Tibial artery (tissue), 4 donors: Measurements from ENCODE around the gene DNAJC6.

Experiments
- DNase-seq, 2 donors: peaks; one replicate each; pipeline ENCODE4 v3.0.0-alpha.2; 2019
- H3K27ac ChIP-seq, 2 donors: fragments of 200-600 bp; sonication (generic) in 1 of 2; 1 replicate in 1 of 2; 2 replicates in 1 of 2; pipeline ENCODE4 v1.5.1; 2018 to 2019; ENCODE audit warnings: mild to moderate bottlenecking in 1 of 2
- H3K27me3 ChIP-seq, 2 donors: fragments of 200-600 bp; sonication (generic) in 1 of 2; one replicate each; pipeline versions ENCODE4 v1.5.1 to v1.6.0; 2016 to 2019
- H3K36me3 ChIP-seq, 3 donors: fragments of 200-600 bp; sonication (generic) in 2 of 3; one replicate each; pipeline ENCODE4 v1.5.1; 2016 to 2019; ENCODE audit warnings: mild to moderate bottlenecking in 2 of 3
- H3K4me1 ChIP-seq, 4 donors: fragments of 200-600 bp; sonication (generic) in 2 of 4; 1 replicate in 3 of 4; 2 replicates in 1 of 4; pipeline ENCODE4 v1.5.1; 2016 to 2019
- H3K4me3 ChIP-seq, 2 donors: fragments of 200-600 bp; sonication (generic) in 1 of 2; 1 replicate in 1 of 2; 2 replicates in 1 of 2; pipeline ENCODE4 v1.5.1; 2018 to 2019; ENCODE audit warnings: mild to moderate bottlenecking in 2 of 2
- H3K9me3 ChIP-seq, 3 donors: fragments of 200-600 bp; sonication (generic) in 1 of 3; one replicate each; pipeline ENCODE4 v1.5.1; 2016 to 2019
- intact Hi-C: fragments of 100-400 bp; cut with DNase I; formaldehyde crosslinking; loops from one replicate; pipeline ENCODE4 v1.15.0; 2023; ENCODE audit warnings: low total_unique reads
- TF ChIP-seq, protein P1 (sequence below), 2 experiments: fragments of 200-600 bp in 1 of 2; fragments of 450-650 bp in 1 of 2; IDR thresholded peaks; one replicate each; pipeline ENCODE4 v1.5.1; 2017 to 2019; ENCODE audit warnings: antibody characterized with exemption in 2 of 2, mild to moderate bottlenecking in 1 of 2, moderate library complexity in 1 of 2

The DNAJC6 gene

DNA sequence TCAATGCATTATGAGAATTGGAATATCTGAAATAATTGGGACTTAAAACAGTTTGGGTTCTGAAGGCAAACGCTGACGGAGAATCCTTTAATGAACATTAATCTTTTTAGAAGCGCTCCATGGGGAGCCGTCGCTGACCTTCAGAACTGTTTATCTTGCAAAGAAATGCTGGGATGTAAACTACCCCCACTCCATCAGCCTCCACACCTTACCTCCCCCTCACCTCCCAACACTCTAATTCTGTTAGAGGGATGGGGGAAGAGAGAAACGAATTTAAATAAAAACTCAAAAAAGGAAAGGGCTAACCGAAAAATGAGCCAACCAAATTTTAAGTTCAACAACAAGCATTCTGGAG is 44.1 kb upstream of the DNAJC6 start:
- intact Hi-C loops, result loop anchor here (10.0 kb wide), 1 partner anchor 160 kb away; the partner anchor contains the start of genes LEPR and LEPROT
- H3K36me3 ChIP-seq, result no peaks in the 10 kb centered on the region
- DNase-seq, result no peak
- H3K4me1 ChIP-seq, result peaks cover 0 to 21% (median 0%) of the 10 kb centered on the region in 4 donors
- TF ChIP-seq, protein P1, sequence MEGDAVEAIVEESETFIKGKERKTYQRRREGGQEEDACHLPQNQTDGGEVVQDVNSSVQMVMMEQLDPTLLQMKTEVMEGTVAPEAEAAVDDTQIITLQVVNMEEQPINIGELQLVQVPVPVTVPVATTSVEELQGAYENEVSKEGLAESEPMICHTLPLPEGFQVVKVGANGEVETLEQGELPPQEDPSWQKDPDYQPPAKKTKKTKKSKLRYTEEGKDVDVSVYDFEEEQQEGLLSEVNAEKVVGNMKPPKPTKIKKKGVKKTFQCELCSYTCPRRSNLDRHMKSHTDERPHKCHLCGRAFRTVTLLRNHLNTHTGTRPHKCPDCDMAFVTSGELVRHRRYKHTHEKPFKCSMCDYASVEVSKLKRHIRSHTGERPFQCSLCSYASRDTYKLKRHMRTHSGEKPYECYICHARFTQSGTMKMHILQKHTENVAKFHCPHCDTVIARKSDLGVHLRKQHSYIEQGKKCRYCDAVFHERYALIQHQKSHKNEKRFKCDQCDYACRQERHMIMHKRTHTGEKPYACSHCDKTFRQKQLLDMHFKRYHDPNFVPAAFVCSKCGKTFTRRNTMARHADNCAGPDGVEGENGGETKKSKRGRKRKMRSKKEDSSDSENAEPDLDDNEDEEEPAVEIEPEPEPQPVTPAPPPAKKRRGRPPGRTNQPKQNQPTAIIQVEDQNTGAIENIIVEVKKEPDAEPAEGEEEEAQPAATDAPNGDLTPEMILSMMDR (IDR thresholded peaks at IDR 0.05), result no peak
- no peaks in the 10 kb centered on the region for H3K9me3 ChIP-seq
- peak overlapping the region; percentile 58 to 59 for H3K27ac ChIP-seq
- no peaks in the 10 kb centered on the region for H3K27me3 ChIP-seq
- peak overlapping the region; percentile 61 to 64 for H3K4me3 ChIP-seq

DNA sequence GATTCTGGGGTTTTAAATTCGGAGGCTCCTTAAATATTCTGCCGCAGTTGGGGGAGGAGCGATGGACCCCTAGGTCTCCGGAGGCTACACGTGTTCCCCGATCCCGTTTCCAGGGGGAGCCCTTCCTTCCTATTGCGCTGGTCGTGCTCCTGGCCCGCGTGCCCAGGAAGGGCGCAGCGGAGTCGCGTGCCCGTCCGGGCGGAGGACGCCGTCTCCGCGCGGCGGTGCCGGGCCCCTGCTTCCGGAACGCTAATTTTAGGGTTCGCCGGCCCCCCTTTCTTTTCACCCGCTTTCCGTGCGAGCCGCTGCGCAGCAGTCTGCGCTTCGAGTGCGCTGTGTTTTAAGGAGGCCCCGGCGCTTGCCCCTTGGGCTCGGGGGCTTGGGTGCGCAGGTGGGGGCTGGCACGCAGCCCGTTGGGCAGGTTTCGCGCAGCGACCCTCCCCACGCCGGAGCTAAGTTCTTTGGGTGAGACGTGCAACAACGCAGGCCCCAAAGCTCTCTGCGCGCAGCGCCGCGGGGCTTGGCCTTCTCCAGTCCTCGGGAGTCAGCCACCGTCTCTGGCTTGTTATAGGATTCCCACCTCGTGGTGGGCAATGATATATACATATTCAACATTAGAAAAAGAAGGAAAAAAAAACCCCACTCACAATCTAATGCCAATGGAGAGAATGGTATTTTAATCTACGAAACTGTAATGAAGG is 43.5 kb upstream of the DNAJC6 start:
- Histone ChIP-seq H3K27me3 (no peaks in the 10 kb centered on the region), H3K4me3 (peak overlapping the region; percentile 61 to 64), H3K36me3 (no peaks in the 10 kb centered on the region), H3K27ac (peak overlapping the region; percentile 58 to 59), H3K4me1 (peaks cover 0 to 21% (median 0%) of the 10 kb centered on the region in 4 donors), H3K9me3 (no peaks in the 10 kb centered on the region)
- DNase-seq, result peak; percentile 29 to 67
- TF ChIP-seq, protein P1 (IDR thresholded peaks at IDR 0.05), result peak in 1 of 2 experiments; percentile 20
- intact Hi-C loops, result loop anchor here (10.0 kb wide), 1 partner anchor 159 kb away; the partner anchor contains the start of genes LEPR and LEPROT

DNA sequence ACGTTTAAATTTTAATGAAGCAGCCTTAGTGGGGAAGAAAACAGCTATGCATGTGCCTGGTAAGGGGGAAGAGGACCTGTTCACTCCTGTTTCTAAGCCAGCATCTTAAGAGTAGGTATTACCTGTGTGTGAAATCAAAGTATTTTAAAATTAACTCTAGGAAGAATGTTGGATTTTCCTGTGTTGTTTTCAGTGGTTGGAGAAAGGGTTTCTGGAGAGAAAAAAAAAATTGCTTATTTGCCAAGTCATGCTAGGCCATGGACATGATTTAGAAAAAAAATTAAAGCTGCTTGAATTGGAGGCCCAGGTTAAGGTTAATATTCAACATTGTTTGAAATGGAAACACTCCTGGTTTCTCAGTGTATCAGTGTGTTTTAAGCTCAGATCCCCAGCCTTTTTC is 42.9 kb upstream of the DNAJC6 start:
- no peak for DNase-seq
- intact Hi-C loops, result loop anchor here (10.0 kb wide), 1 partner anchor 158 kb away; the partner anchor contains the start of genes LEPR and LEPROT
- TF ChIP-seq, protein P1 (IDR thresholded peaks at IDR 0.05), result no peak

DNA sequence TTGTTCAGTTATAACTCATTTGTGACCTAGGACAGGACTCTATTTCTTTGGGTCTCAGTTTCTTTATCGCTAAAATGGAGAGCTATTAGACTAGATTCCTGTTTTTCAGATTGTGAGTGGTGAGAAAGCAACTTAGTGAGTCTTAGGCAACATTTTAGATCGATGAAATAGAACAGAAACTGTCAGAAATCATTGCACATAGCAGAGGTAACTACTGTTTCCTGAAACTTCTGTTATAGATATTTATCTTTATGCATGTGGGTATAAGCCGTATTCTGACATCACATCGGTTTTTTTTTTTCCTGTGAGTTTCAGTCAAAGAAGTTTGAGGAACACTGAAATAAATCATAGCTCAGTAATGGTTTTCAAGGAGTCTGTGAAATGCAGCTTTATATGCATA is 42.1 kb upstream of the DNAJC6 start:
- Histone ChIP-seq H3K27ac (no peak overlapping the region), H3K9me3 (no peaks in the 10 kb centered on the region), H3K4me1 (peaks cover 0 to 21% (median 0%) of the 10 kb centered on the region in 4 donors), H3K4me3 (no peak overlapping the region), H3K27me3 (no peaks in the 10 kb centered on the region), H3K36me3 (no peaks in the 10 kb centered on the region)
- TF ChIP-seq, protein P1 (IDR thresholded peaks at IDR 0.05), result no peak
- intact Hi-C loops, result loop anchor here (10.0 kb wide), 1 partner anchor 158 kb away; the partner anchor contains the start of genes LEPR and LEPROT
- DNase-seq, result no peak

More for the DNA sequence above, 42.9 kb upstream of the DNAJC6 start:
- H3K27ac ChIP-seq, result no peak overlapping the region
- H3K27me3 ChIP-seq, result no peaks in the 10 kb centered on the region
- H3K4me3 ChIP-seq, result peak overlapping the region in 1 of 2 donors; percentile 64
- H3K9me3 ChIP-seq, result no peaks in the 10 kb centered on the region
- no peaks in the 10 kb centered on the region for H3K36me3 ChIP-seq
- peaks cover 0 to 21% (median 0%) of the 10 kb centered on the region in 4 donors for H3K4me1 ChIP-seq

DNA sequence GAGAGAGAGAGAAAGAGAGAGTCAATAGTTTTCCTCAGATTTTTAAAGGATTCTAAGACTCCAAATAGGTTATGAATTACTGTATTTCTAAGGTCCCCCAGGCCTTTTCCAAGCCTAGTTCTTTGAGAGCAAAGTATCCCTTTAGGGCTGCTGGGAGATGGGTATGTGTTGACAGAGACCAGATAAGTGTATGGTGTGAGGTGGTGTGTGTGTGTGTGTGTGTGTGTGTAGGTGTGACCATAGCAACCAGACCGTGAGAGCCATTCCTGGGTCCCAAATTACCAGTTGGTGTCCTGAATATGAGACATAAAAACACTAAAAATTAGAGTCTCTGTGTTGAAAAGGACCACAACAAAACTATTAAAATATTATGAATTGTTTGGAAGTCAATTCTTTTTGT is 41.7 kb upstream of the DNAJC6 start:
- H3K36me3 ChIP-seq, result no peaks in the 10 kb centered on the region
- no peaks in the 10 kb centered on the region for H3K9me3 ChIP-seq
- H3K27ac ChIP-seq, result no peak overlapping the region
- H3K4me3 ChIP-seq, result no peak overlapping the region
- peaks cover 0 to 21% (median 0%) of the 10 kb centered on the region in 4 donors for H3K4me1 ChIP-seq
- TF ChIP-seq, protein P1 (IDR thresholded peaks at IDR 0.05), result no peak
- H3K27me3 ChIP-seq, result no peaks in the 10 kb centered on the region
- intact Hi-C loops, result loop anchor here (10.0 kb wide), 1 partner anchor 157 kb away; the partner anchor contains the start of genes LEPR and LEPROT
- DNase-seq, result no peak
